ENCODE data around the gene MYL10.

DNA sequence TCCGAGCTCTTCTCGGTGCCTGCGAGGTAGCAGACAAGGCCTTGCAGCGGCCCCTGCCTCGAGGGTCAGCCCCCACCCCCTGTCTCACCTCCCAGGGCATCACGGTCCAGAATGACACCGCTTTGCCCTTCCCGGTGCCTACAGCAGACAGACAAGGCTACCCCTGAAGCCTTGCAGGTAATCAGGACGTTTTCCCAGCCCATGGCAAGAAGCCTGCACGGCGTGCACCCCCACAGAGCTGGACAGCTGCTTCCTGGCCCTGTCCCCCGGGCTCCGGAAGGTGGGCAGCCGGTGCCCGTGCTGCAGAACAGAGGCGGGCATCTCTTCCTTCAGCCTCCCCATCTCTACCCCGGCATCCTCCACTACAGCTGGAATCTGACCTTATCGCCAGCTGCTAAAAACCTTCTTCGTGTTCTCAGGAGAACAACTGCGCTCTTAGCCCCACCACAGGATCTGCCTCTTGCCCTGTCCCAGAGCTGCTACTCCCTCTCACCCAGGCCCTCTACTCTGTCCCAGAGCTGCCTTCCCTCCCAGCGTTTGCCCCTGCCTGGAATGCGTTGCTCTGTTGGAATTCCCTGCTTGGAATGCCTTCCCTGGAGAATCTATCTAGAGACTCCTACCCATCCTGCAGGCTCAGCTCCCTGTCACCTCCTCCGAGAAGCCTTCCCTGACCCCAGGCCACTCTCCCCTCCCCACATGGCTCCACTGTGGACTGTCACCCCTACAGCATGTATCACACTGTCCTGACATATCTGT lies 4.7 kb downstream of the MYL10 start:
- no peak for TF ChIP-seq POLR2A (IDR thresholded peaks at IDR 0.05)
- TF ChIP-seq, protein P1, sequence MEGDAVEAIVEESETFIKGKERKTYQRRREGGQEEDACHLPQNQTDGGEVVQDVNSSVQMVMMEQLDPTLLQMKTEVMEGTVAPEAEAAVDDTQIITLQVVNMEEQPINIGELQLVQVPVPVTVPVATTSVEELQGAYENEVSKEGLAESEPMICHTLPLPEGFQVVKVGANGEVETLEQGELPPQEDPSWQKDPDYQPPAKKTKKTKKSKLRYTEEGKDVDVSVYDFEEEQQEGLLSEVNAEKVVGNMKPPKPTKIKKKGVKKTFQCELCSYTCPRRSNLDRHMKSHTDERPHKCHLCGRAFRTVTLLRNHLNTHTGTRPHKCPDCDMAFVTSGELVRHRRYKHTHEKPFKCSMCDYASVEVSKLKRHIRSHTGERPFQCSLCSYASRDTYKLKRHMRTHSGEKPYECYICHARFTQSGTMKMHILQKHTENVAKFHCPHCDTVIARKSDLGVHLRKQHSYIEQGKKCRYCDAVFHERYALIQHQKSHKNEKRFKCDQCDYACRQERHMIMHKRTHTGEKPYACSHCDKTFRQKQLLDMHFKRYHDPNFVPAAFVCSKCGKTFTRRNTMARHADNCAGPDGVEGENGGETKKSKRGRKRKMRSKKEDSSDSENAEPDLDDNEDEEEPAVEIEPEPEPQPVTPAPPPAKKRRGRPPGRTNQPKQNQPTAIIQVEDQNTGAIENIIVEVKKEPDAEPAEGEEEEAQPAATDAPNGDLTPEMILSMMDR (IDR thresholded peaks at IDR 0.05): no peak
